ENCODE results near the gene NSD1.

DNA sequence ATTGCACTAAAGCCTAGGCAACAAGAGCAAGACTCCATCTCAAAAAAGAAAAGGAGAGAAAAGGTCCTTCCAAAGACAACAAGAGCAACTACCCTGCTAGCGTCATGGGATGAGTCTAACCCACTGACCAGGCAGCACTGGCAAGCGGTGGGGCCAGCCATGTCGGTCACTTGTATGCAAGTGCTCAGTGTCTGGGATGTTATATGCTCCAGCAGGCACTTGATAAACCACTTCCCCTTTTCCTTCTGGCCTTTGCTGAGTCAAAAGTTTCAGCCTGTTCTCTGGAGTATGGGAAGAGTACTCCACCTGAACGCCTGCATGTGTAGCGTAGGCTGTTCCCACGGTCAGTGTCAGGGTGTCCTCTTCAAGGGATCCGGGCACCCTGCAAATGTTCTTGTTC lies 187.3 kb downstream of the NSD1 start:
- TF ChIP-seq, protein P1, sequence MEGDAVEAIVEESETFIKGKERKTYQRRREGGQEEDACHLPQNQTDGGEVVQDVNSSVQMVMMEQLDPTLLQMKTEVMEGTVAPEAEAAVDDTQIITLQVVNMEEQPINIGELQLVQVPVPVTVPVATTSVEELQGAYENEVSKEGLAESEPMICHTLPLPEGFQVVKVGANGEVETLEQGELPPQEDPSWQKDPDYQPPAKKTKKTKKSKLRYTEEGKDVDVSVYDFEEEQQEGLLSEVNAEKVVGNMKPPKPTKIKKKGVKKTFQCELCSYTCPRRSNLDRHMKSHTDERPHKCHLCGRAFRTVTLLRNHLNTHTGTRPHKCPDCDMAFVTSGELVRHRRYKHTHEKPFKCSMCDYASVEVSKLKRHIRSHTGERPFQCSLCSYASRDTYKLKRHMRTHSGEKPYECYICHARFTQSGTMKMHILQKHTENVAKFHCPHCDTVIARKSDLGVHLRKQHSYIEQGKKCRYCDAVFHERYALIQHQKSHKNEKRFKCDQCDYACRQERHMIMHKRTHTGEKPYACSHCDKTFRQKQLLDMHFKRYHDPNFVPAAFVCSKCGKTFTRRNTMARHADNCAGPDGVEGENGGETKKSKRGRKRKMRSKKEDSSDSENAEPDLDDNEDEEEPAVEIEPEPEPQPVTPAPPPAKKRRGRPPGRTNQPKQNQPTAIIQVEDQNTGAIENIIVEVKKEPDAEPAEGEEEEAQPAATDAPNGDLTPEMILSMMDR (IDR thresholded peaks at IDR 0.05 in 2 of 3, conservative IDR thresholded peaks at IDR 0.05 in 1 of 3; ENCODE audit: borderline replicate concordance in 1 of 3, insufficient read depth in 1 of 3, low read depth in 2 of 3, low read length in 2 of 3) = no peak
- TF ChIP-seq FOSL1 (IDR thresholded peaks at IDR 0.05; ENCODE audit: low read depth) (no peak), POLR2A (IDR thresholded peaks at IDR 0.05; ENCODE audit: borderline replicate concordance, extremely low read depth, insufficient read depth, insufficient read length) (no peak), EZH2 (IDR thresholded peaks at IDR 0.05) (no peak)
- TF ChIP-seq, protein P2, sequence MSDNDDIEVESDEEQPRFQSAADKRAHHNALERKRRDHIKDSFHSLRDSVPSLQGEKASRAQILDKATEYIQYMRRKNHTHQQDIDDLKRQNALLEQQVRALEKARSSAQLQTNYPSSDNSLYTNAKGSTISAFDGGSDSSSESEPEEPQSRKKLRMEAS (IDR thresholded peaks at IDR 0.05) = no peak

All from HCT116 (cell line).